Effector CD4-positive, alpha-beta T cell (primary cell): ENCODE measurements around the gene DHCR7.
"Not testable (repeated sequence)": the region's sequence is repeated elsewhere in the genome, so short reads cannot be mapped to it uniquely, and the experiment has no call there.

Source experiments
- DNase-seq: peaks from one replicate; pipeline ENCODE4 v3.0.0-alpha.2; 2020

DHCR7 gene

GRCh38 chr11:71436861-71437260 lies 11.3 kb downstream of the DHCR7 start:
- no peak for DNase-seq

DNA sequence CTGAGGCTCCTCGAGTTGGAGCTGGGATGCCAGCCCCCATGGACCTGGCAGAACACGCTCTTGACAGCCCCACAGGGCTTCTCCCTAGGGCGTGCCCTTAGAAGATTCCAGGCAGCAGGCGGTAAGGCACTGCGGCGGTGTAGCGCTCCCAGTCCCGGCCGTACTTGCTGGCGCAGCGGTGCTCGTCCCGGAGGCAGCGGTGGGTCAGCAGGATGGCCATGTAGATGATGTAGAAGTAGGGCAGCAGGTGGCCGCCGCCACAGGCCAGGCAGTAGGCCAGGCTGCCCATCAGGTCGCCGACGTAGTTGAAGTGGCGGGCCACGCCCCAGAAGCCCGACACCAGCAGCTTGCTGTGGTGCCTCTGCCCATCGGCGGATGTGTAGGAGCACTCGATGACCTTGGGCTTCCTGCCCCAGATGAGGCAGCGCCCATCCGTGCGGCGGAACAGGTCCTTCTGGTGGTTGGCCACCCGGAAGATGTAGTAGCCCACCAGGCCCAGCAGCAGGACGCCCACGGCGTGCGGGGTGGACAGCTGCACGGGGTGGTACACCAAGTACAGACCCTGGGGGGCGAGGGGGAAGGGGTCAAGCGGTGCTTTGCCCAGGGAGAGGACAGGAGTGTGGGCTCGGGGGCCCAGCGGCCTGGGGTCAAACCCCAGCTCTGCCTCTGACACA lies 12.8 kb downstream of the DHCR7 start:
- DNase-seq = no peak

DNA sequence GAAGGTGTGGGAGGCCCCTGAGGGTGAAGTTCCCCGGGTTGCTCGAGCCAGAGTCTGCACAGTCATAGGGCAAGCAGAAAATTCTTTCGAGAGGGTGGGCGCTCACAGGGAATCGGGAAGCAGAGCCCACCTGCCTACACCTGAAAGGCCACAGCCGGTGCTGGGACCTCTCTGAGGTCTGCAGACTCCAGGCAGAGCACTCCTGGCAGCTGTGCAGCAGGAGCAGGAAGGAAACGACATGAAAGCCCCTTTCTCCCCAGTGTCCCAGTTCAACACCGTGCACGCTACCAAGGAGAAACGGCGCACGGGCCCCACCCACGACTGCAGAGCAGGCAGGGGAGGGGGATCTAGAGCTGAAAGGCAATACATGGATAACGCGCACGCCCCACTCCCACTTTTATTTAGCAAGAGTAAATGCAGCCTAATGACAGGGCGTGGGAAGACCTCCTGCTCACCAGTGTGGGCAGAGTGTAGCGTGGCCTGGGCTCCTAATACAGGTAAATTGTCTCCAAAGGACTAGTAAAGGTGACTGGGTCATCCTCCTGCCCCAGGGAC lies 13.5 kb downstream of the DHCR7 start:
- no peak for DNase-seq

DNA sequence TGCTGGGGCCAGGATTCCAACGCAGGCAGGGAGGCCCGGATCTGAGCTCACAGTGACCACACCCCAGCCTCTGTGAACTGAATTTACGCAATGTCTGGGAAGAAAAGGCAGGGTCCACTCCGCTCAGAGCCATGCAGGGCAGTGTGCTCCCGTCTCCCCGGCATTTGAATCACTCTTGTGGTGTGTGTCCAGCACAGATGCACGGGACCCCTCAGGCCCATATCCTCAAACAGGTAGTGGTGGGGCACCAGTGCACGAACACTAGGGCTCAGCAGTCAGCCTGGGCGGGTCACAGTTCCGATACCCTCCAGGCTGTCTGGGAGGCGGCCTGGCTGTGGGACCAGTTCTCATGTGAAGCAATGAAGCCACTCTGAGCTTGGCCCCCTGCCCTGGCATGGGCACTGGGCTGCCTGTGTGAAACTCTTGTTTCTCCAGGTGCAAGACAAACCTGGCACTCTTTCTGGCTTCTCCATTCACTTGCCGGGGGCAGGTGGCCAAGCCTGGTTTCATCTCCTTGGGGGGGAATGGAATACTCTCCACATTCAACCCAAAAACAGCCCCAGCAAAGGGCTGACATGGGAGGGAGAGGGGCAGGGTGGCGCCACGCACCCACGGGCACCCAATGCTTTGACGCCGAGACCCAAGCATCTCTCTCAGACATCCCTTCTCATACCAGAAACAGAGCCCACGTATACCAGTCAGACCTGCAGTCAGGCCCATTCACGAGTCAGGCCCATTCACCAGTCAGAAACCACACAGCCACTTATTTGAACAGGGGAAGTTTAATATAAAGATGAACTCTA lies 14.3 kb downstream of the DHCR7 start:
- DNase-seq = no peak

GRCh38 chr11:71432761-71433647 lies 15.2 kb downstream of the DHCR7 start:
- DNase-seq = no peak

GRCh38 chr11:71431271-71431670 lies 16.9 kb downstream of the DHCR7 start:
- no peak for DNase-seq

DNA sequence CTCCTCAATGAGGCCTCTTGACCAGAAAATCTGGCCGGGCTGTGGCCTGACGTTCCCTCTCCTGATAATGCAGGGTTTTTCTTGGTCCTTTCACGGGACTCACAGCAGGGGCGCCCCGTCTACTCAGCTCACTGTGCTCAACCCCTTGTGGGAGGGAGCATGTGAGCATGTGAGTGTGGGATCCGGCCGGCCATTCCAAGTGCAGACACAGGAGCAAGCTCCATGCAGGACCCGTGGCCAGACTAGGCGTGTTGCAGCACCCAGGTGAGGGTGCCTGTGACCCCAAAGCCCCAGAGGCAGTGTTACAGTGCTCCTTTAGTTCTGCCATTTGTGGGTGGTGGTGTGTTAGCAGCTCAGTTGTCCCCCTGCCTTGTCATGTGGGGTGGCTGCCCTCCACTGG lies 18.0 kb downstream of the DHCR7 start:
- no peak for DNase-seq

DNA sequence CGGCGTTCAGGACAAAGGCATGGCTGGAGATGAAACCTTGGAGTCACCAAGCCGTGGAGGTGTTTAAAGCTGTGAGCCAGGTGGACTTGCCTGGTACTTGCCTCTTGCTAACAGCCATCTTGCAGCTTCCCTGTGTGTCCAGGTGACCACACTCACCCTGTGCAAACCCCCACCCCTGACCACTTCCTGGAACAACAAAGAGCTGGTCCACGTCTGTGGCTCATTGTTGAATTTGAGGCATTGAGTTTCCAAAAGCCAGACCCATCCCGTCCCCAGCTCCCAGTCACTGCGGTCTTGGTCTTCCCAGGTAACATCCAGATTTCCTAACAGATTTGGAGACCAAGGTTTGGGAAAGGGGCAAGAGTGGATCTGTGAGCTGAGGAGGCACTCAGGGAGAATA lies 18.5 kb downstream of the DHCR7 start:
- DNase-seq = no peak

DNA sequence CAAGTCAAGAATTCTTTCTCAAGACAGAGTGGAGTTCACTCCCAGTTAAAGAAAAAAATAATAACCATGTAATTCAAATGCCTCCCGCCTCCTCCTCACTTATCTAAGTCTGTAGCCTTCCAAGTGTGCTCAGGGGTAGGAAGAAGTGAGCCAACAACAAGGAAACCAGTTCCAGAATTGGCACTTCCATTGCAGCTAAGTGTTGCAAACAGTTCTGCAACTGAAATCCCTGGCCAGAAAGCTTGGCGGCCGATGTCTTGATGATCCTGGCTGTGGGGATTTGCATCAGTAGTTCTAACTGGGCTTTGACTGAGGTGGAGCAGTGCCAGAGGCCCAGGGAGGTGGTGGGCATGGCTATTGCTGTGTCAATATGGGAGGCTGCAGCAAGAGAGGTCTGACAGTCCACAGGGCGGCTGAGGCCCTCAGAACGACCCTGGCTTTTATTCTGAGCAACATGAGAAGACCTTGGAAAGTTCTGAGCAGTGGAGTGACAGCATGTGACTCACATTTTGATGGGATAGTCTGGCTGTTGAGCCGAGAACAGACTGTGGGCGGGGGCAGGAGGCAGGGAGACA lies 19.2 kb downstream of the DHCR7 start:
- DNase-seq = no peak

- no peak for DNase-seq
Observed at GRCh38 chr11:71426413-71426812, 21.8 kb downstream of the DHCR7 start.

GRCh38 chr11:71425860-71426259 lies 22.3 kb downstream of the DHCR7 start:
- DNase-seq = no peak

- no peak for DNase-seq
Observed at GRCh38 chr11:71425409-71425808, 22.8 kb downstream of the DHCR7 start.

DNA sequence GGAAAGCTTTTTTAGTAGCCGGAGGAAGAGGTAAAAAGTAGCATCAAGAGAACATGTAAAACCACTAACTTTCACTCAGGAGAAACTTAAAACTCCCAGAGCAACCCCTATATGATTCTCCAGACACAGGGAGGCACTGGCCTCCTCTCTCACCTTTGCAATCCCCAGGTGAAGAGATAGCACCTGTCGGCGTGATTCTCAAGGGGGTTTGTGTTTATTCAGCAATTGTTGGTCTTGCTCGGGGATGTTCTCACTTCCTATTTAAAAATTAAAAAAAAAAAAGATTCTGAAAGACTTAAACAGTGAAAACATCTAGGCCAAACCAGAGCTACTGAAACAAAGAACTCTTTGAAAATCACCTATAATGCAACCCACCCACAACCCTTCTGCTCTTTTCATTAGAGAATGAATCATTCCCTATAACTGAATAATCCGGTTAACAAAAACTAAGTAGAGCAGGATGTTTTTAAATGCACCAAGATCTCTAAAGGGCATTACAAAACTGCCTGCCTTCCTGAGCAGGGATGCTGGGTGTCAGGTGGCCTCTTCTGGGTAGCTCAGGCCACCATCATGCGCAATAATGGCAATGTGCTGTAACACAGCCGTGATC lies 24.9 kb downstream of the DHCR7 start:
- DNase-seq = no peak

- DNase-seq = not testable (repeated sequence)
Observed at GRCh38 chr11:71422318-71422717, 25.9 kb downstream of the DHCR7 start.

DNA sequence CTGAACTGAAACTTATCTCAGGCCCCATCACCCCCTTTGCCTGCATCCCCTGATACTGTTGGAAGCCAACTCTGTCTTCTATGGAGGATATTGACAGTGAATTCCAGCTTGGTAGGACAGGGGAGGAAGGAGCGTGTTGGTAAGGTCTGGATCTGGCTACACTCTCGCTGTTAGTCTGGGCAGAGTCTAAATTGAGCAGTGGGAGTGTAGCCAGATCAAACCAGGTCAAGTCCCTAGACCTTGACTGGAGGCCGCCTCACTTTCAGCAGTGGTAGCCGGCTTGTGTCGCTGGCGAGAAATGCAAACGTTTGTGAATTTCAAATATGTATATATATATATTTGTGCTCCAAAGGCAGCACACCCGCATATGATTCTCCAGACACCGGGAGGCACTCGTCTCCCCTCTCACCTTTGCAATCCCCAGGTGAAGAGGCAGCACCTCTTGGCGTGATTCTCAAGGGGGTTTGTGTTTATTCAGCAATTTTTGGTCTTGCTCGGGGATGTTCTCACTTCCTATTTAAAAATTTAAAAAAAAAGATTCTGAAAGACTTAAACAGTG lies 26.7 kb downstream of the DHCR7 start:
- DNase-seq = no peak

DNA sequence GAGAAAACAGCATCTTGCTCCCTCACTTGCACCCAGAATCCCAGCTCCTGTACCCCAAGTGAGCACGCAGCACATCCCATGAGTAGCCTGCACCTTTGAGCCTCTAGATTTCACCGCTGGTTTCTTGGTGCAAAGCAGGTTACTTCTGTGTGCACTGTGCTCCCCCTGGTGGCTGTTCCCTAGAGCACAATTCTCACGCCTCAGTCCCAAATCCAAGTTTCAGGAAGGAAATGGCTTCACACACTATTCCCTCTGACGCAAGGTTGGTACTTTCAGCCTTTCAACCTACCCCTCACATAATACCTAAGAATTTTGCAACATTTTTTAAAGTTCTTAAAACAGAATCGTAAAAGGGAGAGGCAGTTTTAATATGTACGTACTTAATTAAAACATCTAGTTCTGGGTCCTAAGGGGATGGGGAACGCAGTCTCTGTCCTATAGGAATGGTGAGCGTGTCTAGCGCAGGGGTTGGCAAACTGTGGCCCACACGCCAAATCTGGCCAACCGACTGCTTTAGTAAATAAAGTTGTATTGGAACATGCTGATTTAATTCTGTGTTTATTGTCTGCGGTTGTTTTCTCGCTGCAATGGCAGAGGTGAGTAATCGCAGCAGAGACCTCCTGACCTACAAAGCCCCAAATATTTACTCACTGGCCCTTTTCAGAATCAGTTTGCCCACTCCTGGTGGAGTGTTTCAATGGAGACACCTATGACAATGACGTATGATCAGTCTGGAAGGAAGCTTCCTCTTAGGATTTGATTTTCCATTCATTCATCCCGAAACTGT lies 27.5 kb downstream of the DHCR7 start:
- no peak for DNase-seq

DNA sequence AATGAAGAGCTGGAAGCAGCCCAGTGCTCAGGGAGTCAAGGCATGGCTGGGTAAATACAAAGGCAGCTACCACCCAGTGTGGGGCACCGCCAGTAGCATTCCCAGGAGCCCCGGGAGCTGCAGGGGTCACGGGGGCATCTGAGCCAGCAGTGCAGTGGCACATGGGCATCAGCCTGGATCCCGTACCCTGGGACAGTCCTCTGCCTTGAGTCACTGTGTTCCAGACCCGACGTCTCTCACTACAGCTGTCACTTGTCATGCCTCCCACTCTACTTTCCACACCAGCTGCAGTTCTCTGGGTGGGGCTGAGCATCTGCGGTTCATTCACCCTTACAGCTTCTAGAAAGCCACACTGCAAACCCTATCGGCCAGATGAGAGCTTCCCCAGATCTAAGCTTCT lies 29.6 kb downstream of the DHCR7 start:
- DNase-seq = no peak

DNA sequence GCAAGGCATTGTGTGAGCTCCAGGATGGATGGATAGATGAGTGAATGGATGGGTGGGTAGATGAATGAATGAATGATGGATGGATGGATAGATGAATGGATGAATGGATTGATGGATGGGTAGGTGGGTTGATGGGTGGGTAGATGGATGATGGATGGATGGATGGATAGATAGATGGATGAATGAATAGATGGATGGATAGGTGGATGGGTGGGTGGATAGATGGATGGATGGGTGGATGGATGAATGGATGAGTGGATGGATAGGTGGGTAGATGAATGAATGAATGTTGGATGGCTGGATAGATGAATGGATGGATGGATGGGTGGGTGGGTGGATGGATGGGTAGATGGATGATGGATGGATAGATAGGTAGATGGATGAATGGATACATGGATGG lies 33.5 kb downstream of the DHCR7 start:
- DNase-seq = no peak

DNA sequence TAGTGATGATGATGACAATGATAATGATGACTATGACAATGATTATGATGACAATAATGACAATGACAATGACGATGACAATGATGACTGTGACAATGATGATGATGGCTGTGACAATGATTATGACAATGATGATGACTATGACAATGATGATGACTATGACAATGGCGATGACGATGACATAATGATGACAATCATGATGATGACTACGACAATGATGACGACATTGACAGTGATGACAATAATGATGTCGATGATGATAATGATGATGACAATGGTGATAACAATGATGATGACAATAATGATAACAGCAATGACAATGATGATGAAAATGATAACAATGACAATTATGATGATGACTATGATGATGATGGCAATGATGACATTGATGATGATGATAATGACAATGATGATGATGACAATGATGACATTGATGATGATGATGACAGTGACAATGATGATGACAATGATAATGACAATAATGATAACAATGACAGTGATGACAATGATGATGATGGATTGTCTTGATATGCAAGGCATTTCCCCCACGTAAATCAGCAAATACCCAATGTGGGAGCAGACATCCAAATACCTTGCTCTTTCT lies 37.7 kb downstream of the DHCR7 start:
- no peak for DNase-seq

DNA sequence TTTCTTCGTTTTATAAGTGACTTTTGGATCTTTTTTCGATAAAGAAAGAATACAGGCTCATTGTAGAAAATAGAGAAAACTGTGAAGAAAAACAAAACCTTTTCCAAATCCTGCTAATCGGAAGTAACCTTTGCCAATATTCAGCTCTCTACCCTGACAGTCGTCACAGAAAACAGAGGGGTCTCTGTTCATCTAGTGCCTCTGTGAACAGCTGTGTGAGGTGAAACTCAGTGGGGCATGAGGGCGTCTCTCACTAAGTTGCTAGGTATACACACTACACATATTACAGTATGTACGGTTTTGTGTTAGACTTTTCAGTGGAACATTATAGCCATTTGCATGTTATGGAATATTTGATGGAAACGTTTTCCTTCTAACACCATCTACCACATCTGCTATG lies 39.4 kb downstream of the DHCR7 start:
- no peak for DNase-seq

- no peak for DNase-seq
Observed at GRCh38 chr11:71407356-71407755, 40.8 kb downstream of the DHCR7 start.
